ENCODE data around the gene ZBTB7B.
A peak's percentile ranks its signal among the peaks of the same experiment; 100 is the strongest.

Gene ZBTB7B

GRCh38 chr1:154988058-154988954 is 14.3 kb upstream of the ZBTB7B start:
- H3K27ac ChIP-seq: no peak overlapping the region
- H3K4me3 ChIP-seq: no peak overlapping the region
- H3K9me3 ChIP-seq: no peaks in the 10 kb centered on the region
- H3K27me3 ChIP-seq: no peaks in the 10 kb centered on the region
- intact Hi-C loops (cut with DNase I; ENCODE audit: low total_unique reads): no loop called here
- H3K36me3 ChIP-seq: peaks cover 11 to 65% (median 24%) of the 10 kb centered on the region in 3 donors
- DNase-seq: no peak
- H3K4me1 ChIP-seq: peaks cover 0 to 12% (median 9%) of the 10 kb centered on the region in 4 donors
- TF ChIP-seq CTCF (IDR thresholded peaks at IDR 0.05): no peak

- Histone ChIP-seq H3K27me3 (no peaks in the 10 kb centered on the region), H3K9me3 (no peaks in the 10 kb centered on the region), H3K4me1 (peaks cover 0 to 3% (median under 1%) of the 10 kb centered on the region in 4 donors), H3K36me3 (peaks cover 11 to 71% (median 24%) of the 10 kb centered on the region in 3 donors), H3K27ac (no peak overlapping the region), H3K4me3 (no peak overlapping the region)
- intact Hi-C loops (cut with DNase I; ENCODE audit: low total_unique reads): no loop called here
- DNase-seq: no peak
- no peak for TF ChIP-seq CTCF (IDR thresholded peaks at IDR 0.05)
Measured at GRCh38 chr1:154989195-154989860, 13.3 kb upstream of the ZBTB7B start.

- no peak for TF ChIP-seq CTCF (IDR thresholded peaks at IDR 0.05)
- peaks cover 0 to 4% (median 0%) of the 10 kb centered on the region in 4 donors for H3K4me1 ChIP-seq
- no peak overlapping the region for H3K27ac ChIP-seq
- DNase-seq: no peak
- peaks cover 11 to 71% (median 24%) of the 10 kb centered on the region in 3 donors for H3K36me3 ChIP-seq
- no peak overlapping the region for H3K4me3 ChIP-seq
- no peaks in the 10 kb centered on the region for H3K27me3 ChIP-seq
- intact Hi-C loops (cut with DNase I; ENCODE audit: low total_unique reads): no loop called here
- no peaks in the 10 kb centered on the region for H3K9me3 ChIP-seq
Measured at GRCh38 chr1:154990276-154990675, 12.3 kb upstream of the ZBTB7B start.

- intact Hi-C loops (cut with DNase I; ENCODE audit: low total_unique reads): no loop called here
- Histone ChIP-seq H3K27ac (no peak overlapping the region), H3K36me3 (peaks cover 8 to 58% (median 18%) of the 10 kb centered on the region in 3 donors), H3K4me3 (no peak overlapping the region), H3K4me1 (peaks cover 0 to 4% (median 0%) of the 10 kb centered on the region in 4 donors), H3K27me3 (no peaks in the 10 kb centered on the region), H3K9me3 (no peaks in the 10 kb centered on the region)
- TF ChIP-seq CTCF (IDR thresholded peaks at IDR 0.05): no peak
- peak in 1 of 2 donors; percentile 12 for DNase-seq
Measured at GRCh38 chr1:154992721-154993571, 9.7 kb upstream of the ZBTB7B start.

GRCh38 chr1:154993572-154994268 is 8.9 kb upstream of the ZBTB7B start, which contains the start of gene LENEP:
LENEP (plus strand) TSS chr1:154993586; CDS start chr1:154993608, 22 bp downstream.
- Histone ChIP-seq H3K27me3 (no peaks in the 10 kb centered on the region), H3K4me3 (no peak within 1 kb of the TSS), H3K9me3 (no peaks in the 10 kb centered on the region), H3K36me3 (peaks cover under 1 to 50% (median 11%) of the 10 kb centered on the region in 3 donors), H3K4me1 (peaks cover 0 to 6% (median under 1%) of the 10 kb centered on the region in 4 donors), H3K27ac (no peak within 1 kb of the TSS)
- peak in 1 of 2 donors; percentile 17 for DNase-seq
- intact Hi-C loops (cut with DNase I; ENCODE audit: low total_unique reads): no loop called here
- no peak for TF ChIP-seq CTCF (IDR thresholded peaks at IDR 0.05)

Data from tibial artery (tissue), 4 donors.